T47D (cell line): ENCODE data around the gene PSMC3IP.

Experiments used
- DNase-seq, 2 experiments: peaks; one replicate each; pipeline versions ENCODE4 v3.0.0 to v3.0.0-alpha.2; 2011 to 2012; ENCODE audit warnings: low read depth in 1 of 2, low spot score in 1 of 2
- JUND ChIP-seq: IDR thresholded peaks from 2 replicates; pipeline ENCODE4 v1.6.1; 2012; ENCODE audit warnings: low read depth
- in situ Hi-C: cut with HindIII; loops from 2 replicates; pipeline ENCODE4 v1.10.0; 2016; ENCODE audit warnings: low sequenced_read_pairs, low pct_unique_long_range_greater_than_20kb

PSMC3IP gene

DNA sequence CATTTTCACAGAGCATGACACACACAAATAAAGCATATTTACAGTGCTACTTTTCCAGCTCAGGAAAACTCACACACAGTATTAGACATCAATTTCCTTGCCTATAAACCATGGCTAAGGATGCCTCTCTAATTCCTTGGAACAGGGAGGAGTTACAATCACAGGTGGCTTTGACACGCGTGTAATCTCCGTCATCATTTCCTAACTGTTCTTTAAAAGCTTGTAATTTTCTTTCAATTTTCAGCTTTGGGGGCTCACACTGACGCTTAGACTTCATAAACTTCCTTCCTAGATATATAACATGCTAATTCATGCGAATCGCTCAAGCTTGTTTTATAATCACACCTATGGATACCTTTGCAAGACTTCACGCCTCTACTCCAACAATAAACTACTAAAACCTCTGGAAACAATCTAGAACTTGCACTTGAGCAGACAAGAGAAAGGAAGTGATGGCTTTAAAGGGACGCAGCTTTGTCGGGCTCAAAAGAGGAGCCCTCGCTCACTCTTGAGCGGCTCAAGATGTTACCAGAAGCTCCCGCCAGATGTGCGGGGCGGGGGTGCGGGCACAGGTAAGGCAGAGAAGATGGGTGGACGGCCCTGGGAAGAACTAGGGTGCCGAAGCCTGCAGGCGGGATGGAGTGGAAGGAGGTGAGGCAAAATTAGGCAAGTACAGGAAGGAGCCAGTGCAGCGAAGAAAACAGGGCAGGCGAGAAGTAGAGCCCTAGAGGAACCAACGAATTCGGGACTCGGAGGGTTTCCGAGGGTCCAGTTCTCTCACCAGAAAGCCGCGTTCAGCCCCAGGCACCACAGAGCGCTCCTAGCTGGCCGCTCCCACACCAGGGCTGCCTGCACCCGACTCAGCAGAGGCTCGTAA lies 31.0 kb upstream of the PSMC3IP start:
- no peak for TF ChIP-seq JUND
- in situ Hi-C loops, result no loop called here
- DNase-seq, result peak in 1 of 2 experiments; percentile 28

DNA sequence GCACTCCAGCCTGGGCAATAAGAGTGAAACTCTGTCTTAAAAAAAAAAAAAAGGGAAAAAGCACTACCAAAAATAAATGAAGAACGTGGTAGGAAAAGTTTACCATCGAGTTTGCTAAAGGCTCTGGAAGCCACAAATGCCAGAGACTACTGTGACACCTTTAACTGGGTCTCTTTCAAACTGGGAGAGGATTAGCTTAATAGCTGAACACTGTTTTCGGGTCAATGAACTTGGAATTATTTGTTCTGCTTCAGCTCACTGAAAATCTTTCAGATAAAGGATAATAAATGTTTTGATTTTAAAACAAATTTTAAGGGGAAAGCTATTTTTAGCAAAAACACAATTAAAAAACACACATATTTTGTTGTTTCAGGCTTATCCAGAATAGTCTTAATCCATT lies 30.2 kb upstream of the PSMC3IP start:
- in situ Hi-C loops, result no loop called here
- DNase-seq, result no peak
- no peak for TF ChIP-seq JUND

GRCh38 chr17:42603318-42603717 lies 25.8 kb upstream of the PSMC3IP start:
- DNase-seq, result no peak
- in situ Hi-C loops, result no loop called here
- TF ChIP-seq JUND, result no peak

DNA sequence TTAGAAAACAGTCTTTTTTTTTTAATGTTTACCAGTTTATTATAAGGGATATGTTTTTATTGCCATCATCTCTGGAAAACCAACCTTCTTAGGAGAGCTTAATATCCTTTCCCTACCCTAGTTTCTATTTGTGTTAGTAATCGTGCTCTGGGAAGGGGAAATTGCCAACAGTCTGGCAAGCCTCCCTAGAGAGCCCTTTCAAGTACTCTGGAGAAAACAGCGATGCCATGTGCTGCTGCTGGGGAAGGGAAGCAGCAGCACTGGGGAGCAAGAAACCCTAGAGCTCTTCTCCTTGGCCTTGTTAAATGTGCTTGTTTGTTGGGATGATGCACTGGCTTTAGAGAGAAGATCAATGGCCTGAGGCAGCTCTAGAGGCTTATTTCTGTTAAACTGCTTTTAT lies 21.4 kb upstream of the PSMC3IP start:
- no peak for DNase-seq
- no peak for TF ChIP-seq JUND
- in situ Hi-C loops, result no loop called here

DNA sequence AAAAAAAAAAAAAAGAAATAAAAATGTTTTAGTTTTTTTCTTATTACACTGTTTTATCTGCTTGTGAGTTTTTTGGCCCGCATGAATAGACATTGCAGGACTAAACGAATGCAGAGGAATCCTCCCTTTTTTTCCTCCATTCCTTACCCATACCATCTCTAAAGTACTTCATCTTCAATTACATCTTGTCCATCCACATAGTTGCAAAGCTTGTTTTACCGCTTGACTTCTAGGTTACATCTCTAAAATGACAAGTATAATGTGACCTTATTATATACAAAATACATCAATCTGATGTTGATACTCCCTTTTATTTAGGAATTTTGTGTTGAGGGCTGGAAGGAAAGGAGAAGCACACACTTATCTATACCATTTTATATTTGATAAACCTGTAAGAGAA lies 18.9 kb upstream of the PSMC3IP start:
- in situ Hi-C loops, result no loop called here
- peak in 1 of 2 experiments; percentile 70 for DNase-seq
- no peak for TF ChIP-seq JUND

DNA sequence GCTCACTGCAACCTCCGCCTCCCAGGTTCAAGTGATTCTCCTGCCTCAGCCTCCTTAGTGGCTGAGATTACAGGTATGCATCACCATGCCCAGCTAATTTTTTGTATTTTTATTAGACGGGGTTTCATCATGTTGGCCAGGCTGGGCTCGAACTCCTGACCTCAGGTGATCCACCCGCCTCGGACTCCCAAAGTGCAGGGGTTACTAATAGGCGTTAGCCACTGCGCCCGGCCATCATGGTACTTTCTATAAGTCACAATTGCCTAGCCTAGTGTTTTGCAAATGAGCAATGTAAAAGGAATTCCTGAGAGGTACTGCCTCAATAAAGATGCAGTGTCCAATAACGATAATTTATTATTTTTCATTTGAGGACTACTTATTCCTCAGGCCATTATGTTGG lies 13.9 kb upstream of the PSMC3IP start:
- TF ChIP-seq JUND, result no peak
- in situ Hi-C loops, result no loop called here
- DNase-seq, result no peak

DNA sequence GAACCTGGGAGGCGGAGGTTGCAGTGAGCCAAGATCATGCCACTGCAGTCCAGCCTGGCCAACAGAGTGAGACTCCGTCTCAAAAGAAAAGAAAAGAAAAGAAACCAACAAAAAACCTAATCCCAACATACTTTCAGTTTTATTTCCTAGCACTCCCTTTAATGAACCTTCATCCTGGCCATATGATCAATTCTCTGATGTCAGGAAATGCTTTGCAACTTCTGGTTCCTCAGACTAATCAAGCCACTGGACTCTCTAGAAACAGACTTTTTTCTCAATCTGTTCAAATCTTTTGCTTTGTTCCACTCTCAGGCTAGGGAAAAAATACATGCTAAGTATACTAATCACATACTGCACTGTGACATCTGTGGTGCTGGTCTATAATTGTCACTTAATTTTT lies 13.4 kb upstream of the PSMC3IP start:
- in situ Hi-C loops, result no loop called here
- DNase-seq, result no peak
- no peak for TF ChIP-seq JUND

GRCh38 chr17:42586514-42587230 lies 9.1 kb upstream of the PSMC3IP start:
- peak in 1 of 2 experiments; percentile 54 for DNase-seq
- in situ Hi-C loops, result no loop called here
- no peak for TF ChIP-seq JUND

DNA sequence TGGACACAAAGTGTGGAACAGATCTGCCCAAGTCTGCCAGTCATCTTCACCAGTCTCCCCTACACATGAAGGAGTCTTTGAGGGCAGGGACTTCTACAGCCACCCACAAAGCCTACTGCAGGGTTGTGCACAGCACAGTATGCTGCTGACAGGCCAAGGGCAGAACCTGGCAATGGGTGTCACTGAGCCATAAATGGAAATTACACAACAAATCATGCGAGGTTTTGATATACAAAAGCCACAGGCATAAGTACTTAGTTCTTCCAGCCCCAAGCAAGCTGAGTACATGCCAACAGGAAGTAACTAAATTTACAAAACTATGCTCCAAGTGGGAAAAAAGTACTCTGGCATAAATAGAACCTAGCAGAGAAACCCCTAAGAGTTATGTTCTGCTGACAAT lies 7.8 kb upstream of the PSMC3IP start:
- no peak for DNase-seq
- in situ Hi-C loops, result no loop called here
- TF ChIP-seq JUND, result no peak

GRCh38 chr17:42584880-42585279 lies 7.4 kb upstream of the PSMC3IP start:
- TF ChIP-seq JUND, result no peak
- DNase-seq, result no peak
- in situ Hi-C loops, result no loop called here

- DNase-seq, result no peak
- TF ChIP-seq JUND, result no peak
- in situ Hi-C loops, result no loop called here
Observed at GRCh38 chr17:42581744-42582270, 4.3 kb upstream of the PSMC3IP start.

- no peak for TF ChIP-seq JUND
- in situ Hi-C loops, result no loop called here
- DNase-seq, result no peak
Observed at GRCh38 chr17:42579794-42580551, 2.4 kb upstream of the PSMC3IP start.

GRCh38 chr17:42578282-42578869 lies 847 bp upstream of the PSMC3IP start:
- in situ Hi-C loops, result no loop called here
- no peak for TF ChIP-seq JUND
- peak; percentile 77 to 87 for DNase-seq
